ENCODE data around the gene MAPK10. TPM values are rescaled to one million over a fixed set of nuclear protein-coding genes. Genes with fewer than 3 reads are reported as not detected.

Gene MAPK10
- total RNA-seq, 2 experiments from 2014 or later, result 32.0 TPM; not detected in 1

DNA sequence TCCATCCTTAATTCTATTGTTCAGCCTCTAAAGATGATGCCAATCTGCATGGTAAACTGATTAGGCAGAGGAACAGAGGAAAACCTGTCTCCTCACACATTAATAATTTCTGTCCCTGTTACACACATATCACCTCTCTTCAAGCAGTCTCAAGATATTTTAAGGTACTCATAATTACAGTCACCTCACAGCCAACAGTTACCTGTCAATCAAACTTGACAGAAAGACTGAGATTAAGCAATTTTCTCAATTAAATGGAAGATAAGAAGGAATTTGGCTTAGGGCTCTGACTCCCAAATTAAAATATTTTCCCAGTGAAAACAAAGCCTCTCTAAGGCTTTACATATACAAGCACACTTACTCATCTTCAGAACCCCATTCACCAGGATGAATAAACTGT, 85.2 kb downstream of the MAPK10 start:
- Histone ChIP-seq H3K36me3 (ENCODE audit: insufficient read depth, low read length) (no peaks in the 10 kb centered on the region), H3K9me2 (ENCODE audit: insufficient read depth, low read length) (no peaks in the 10 kb centered on the region), H3K79me2 (ENCODE audit: insufficient read depth, low read depth, low read length) (no peaks in the 10 kb centered on the region), H3K9me3 (ENCODE audit: low read length) (no peaks in the 10 kb centered on the region), H3K27ac (ENCODE audit: low read depth, low read length, poor library complexity, severe bottlenecking) (no peak overlapping the region), H3K4me3 (ENCODE audit: low read depth, low read length, poor library complexity, severe bottlenecking) (no peak overlapping the region), H3K4me2 (ENCODE audit: low read length) (no peak overlapping the region), H4K20me1 (ENCODE audit: insufficient read depth, low read length) (no peaks in the 10 kb centered on the region), H3K4me1 (ENCODE audit: insufficient read depth, low read length, poor library complexity, severe bottlenecking) (no peaks in the 10 kb centered on the region), H2AFZ (ENCODE audit: low read length) (no peak overlapping the region)
- ChIA-PET CTCF (ENCODE audit: unreplicated experiment) (no interaction called here), POLR2A (interaction anchor here (0.5 to 1.3 kb wide), 8 partner anchors 8 to 1901 kb away, joined by 3 to 7 read pairs (median 4); no protein-coding TSS in a partner anchor)
- DNase-seq (ENCODE audit: low spot score), result no peak
- intact Hi-C loops (cut with micrococcal nuclease; ENCODE audit: unreplicated experiment), result loop anchor here (10.0 kb wide), 1 partner anchor 560 kb away; no protein-coding TSS in a partner anchor
- TF ChIP-seq EZH2phosphoT487 (IDR thresholded peaks at IDR 0.05; ENCODE audit: borderline replicate concordance, low read depth, low read length), result no peak
- no TSS peak for BruUV-seq (replicated peaks)

DNA sequence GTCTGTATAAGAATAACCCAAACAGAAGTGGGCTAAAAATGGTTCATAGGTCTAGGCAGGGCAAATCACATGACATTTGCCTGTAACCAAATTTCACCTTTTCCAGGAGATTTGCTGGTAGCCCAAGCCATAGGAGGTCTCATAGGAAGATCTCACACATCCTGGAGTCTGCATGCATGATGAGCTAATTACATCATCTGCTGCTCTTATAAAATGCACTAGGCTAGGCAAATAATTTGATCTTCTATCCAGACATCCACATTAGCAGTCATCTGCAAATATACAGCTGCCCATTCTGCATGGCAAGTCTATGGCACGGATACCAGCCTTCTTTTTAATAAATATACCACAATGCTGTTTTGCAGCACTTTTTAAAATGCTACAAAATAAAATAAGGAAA, 87.2 kb downstream of the MAPK10 start:
- no peaks in the 10 kb centered on the region for H3K9me2 ChIP-seq (ENCODE audit: insufficient read depth, low read length)
- intact Hi-C loops (cut with micrococcal nuclease; ENCODE audit: unreplicated experiment), result loop anchor here (10.0 kb wide), 1 partner anchor 558 kb away; no protein-coding TSS in a partner anchor
- H4K20me1 ChIP-seq (ENCODE audit: insufficient read depth, low read length), result no peaks in the 10 kb centered on the region
- no peaks in the 10 kb centered on the region for H3K36me3 ChIP-seq (ENCODE audit: insufficient read depth, low read length)
- DNase-seq (ENCODE audit: low spot score), result no peak
- H3K27ac ChIP-seq (ENCODE audit: low read depth, low read length, poor library complexity, severe bottlenecking), result no peak overlapping the region
- no TSS peak for BruUV-seq (replicated peaks)
- CTCF ChIA-PET (ENCODE audit: unreplicated experiment), result no interaction called here
- H3K4me2 ChIP-seq (ENCODE audit: low read length), result no peak overlapping the region
- no peaks in the 10 kb centered on the region for H3K4me1 ChIP-seq (ENCODE audit: insufficient read depth, low read length, poor library complexity, severe bottlenecking)
- POLR2A ChIA-PET, result interaction anchor here (0.8 to 1.0 kb wide), 3 partner anchors 9 to 28 kb away, joined by 3 to 4 read pairs (median 3); no protein-coding TSS in a partner anchor
- no peak overlapping the region for H2AFZ ChIP-seq (ENCODE audit: low read length)
- no peak for TF ChIP-seq EZH2phosphoT487 (IDR thresholded peaks at IDR 0.05; ENCODE audit: borderline replicate concordance, low read depth, low read length)
- TF ChIP-seq, protein P1, sequence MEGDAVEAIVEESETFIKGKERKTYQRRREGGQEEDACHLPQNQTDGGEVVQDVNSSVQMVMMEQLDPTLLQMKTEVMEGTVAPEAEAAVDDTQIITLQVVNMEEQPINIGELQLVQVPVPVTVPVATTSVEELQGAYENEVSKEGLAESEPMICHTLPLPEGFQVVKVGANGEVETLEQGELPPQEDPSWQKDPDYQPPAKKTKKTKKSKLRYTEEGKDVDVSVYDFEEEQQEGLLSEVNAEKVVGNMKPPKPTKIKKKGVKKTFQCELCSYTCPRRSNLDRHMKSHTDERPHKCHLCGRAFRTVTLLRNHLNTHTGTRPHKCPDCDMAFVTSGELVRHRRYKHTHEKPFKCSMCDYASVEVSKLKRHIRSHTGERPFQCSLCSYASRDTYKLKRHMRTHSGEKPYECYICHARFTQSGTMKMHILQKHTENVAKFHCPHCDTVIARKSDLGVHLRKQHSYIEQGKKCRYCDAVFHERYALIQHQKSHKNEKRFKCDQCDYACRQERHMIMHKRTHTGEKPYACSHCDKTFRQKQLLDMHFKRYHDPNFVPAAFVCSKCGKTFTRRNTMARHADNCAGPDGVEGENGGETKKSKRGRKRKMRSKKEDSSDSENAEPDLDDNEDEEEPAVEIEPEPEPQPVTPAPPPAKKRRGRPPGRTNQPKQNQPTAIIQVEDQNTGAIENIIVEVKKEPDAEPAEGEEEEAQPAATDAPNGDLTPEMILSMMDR (conservative IDR thresholded peaks at IDR 0.05; ENCODE audit: low read length), result no peak
- H3K79me2 ChIP-seq (ENCODE audit: insufficient read depth, low read depth, low read length), result no peaks in the 10 kb centered on the region
- H3K9me3 ChIP-seq (ENCODE audit: low read length), result no peaks in the 10 kb centered on the region
- H3K4me3 ChIP-seq (ENCODE audit: low read depth, low read length, poor library complexity, severe bottlenecking), result no peak overlapping the region

DNA sequence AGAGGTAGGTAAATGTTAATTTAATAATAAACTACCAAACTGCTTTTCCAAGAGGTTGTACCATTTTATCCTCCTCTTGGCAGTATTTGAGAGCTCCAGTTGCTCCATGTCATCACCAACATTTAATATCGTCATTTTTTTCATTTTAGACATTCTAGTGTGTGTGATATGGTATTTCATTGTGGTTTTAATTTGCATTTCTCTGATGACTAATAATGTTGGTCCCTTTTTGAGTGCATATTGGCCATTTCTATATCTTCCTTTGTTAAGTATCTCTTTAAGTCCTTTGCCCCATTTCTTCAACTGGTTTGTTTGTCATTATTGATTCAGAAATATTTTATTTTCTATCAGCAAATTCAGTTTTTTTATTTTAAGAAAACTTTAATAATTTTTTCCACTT, 88.8 kb downstream of the MAPK10 start:
- ChIA-PET CTCF (ENCODE audit: unreplicated experiment) (no interaction called here), POLR2A (no interaction called here)
- TF ChIP-seq, protein P1 (conservative IDR thresholded peaks at IDR 0.05; ENCODE audit: low read length), result no peak
- TF ChIP-seq EZH2phosphoT487 (IDR thresholded peaks at IDR 0.05; ENCODE audit: borderline replicate concordance, low read depth, low read length), result no peak
- no peak overlapping the region for H3K27ac ChIP-seq (ENCODE audit: low read depth, low read length, poor library complexity, severe bottlenecking)
- no peak for DNase-seq (ENCODE audit: low spot score)
- H3K9me3 ChIP-seq (ENCODE audit: low read length), result no peaks in the 10 kb centered on the region
- no peaks in the 10 kb centered on the region for H3K79me2 ChIP-seq (ENCODE audit: insufficient read depth, low read depth, low read length)
- no peaks in the 10 kb centered on the region for H3K36me3 ChIP-seq (ENCODE audit: insufficient read depth, low read length)
- H3K4me1 ChIP-seq (ENCODE audit: insufficient read depth, low read length, poor library complexity, severe bottlenecking), result no peaks in the 10 kb centered on the region
- no peak overlapping the region for H3K4me3 ChIP-seq (ENCODE audit: low read depth, low read length, poor library complexity, severe bottlenecking)
- no peaks in the 10 kb centered on the region for H3K9me2 ChIP-seq (ENCODE audit: insufficient read depth, low read length)
- BruUV-seq (replicated peaks), result no TSS peak
- no peak overlapping the region for H3K4me2 ChIP-seq (ENCODE audit: low read length)
- H4K20me1 ChIP-seq (ENCODE audit: insufficient read depth, low read length), result no peaks in the 10 kb centered on the region
- intact Hi-C loops (cut with micrococcal nuclease; ENCODE audit: unreplicated experiment), result loop anchor here (10.0 kb wide), 1 partner anchor 556 kb away; no protein-coding TSS in a partner anchor
- no peak overlapping the region for H2AFZ ChIP-seq (ENCODE audit: low read length)
